Fibroblast of mammary gland (primary cell): Measurements from ENCODE around the gene RIF1.

ENCODE experiments used
- DNase-seq: peaks from one replicate; pipeline ENCODE4 v3.0.0-alpha.2; 2010; ENCODE audit warnings: low read depth
- H3K4me3 ChIP-seq: 2 replicates; pipeline ENCODE4 v1.5.1; 2011; ENCODE audit warnings: low read depth, mild to moderate bottlenecking, low read length, moderate library complexity; ENCODE audit not compliant: control insufficient read depth
- CTCF ChIP-seq: conservative IDR thresholded peaks from 2 replicates; pipeline ENCODE4 v1.5.1; 2011; ENCODE audit warnings: low read depth, low read length, inconsistent platforms; ENCODE audit not compliant: control insufficient read depth, insufficient read depth

RIF1 gene

DNA sequence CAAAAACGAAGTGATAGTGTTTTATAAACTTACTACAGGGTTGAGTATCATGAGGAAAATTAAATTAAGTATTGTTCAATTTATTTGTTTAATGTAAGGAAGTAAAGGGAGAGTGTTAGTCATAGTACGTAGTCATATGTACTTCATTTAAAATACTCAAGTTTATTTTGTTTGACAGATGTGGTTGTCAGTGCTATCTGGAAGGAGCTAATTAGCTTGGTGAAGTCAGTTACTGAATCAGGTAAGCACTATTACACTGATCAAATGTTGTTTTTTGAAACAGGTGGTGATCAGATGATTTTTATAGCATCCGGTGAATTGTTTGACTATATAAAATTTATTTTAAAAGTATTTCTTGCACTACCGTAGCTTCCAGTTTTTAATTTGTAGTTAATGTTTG lies 28.8 kb downstream of the RIF1 start:
- no peak for DNase-seq
- TF ChIP-seq CTCF = no peak
- H3K4me3 ChIP-seq = no peak overlapping the region

DNA sequence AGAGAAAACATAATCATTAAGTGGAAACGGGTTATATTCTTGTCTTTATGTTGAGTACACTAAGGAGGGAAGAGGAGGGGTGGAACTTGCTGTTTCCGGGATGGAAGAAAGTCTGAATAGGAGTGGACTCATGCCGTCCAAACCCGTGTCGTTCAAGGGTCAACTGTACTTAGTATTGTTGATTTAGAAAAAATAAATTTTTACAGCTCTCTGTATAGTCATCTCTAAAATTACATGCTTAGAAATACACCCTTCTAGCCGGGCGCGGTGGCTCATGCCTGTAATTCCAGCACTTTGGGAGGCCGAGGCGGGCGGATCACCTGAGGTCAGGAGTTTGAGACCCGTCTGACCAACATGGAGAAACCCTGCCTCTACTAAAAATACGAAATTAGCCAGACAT lies 29.4 kb downstream of the RIF1 start:
- H3K4me3 ChIP-seq = no peak overlapping the region
- DNase-seq = no peak
- TF ChIP-seq CTCF = no peak

DNA sequence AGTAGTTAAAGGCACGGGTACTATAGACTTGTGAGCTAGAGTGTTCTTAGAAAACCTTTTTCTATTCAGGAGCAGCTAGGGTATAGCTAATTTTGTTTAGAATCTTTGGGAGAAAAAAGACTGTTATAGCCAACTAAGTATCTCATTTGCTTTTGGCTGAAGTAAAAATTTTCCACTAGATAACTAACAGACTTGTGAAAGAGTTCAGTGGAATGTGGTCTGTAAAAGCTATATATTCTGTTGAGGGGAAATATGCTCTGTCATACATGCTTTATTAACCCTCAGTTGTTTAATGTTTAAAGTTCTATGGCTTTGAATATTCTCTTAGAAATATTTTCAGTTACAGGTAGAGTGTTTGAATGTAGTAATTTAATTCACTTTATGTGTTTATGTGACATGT lies 49.7 kb downstream of the RIF1 start:
- no peak for DNase-seq
- no peak overlapping the region for H3K4me3 ChIP-seq
- no peak for TF ChIP-seq CTCF

GRCh38 chr2:151465771-151466170 lies 56.1 kb downstream of the RIF1 start:
- no peak overlapping the region for H3K4me3 ChIP-seq
- no peak for TF ChIP-seq CTCF
- DNase-seq = no peak

GRCh38 chr2:151470556-151470955 lies 60.9 kb downstream of the RIF1 start:
- no peak overlapping the region for H3K4me3 ChIP-seq
- TF ChIP-seq CTCF = no peak
- no peak for DNase-seq

GRCh38 chr2:151472966-151473365 lies 63.3 kb downstream of the RIF1 start:
- DNase-seq = no peak
- no peak overlapping the region for H3K4me3 ChIP-seq
- no peak for TF ChIP-seq CTCF

DNA sequence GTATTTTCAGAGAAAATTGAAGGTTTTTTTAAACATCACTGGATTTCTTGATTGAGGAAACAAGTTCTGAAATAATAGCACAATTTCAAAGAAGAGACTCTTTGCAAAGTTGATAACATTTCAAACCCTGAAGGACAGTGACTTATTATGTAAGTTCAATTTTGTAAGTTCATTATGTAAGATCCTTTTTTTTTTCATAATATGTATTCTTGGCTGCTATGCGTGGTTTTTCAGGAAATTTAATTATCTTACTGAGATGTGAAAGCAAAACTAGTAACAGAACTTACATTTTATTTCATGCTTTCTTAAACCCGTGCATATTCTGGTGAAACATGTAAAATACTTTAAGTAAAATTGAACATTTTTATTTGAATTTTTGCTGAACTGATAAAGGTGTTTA lies 65.4 kb downstream of the RIF1 start:
- no peak for TF ChIP-seq CTCF
- no peak for DNase-seq
- H3K4me3 ChIP-seq = no peak overlapping the region
